HG03342 (cell line): ENCODE measurements around the gene SORCS2.

ENCODE experiments used
- ATAC-seq: cut with Tn5 transposase; IDR thresholded peaks from one replicate; pipeline ENCODE4 v1.9.1; 2021; ENCODE audit warnings: mild to moderate bottlenecking, moderate library complexity; ENCODE audit not compliant: unreplicated experiment

Gene SORCS2

GRCh38 chr4:7487998-7488671 lies 295.8 kb downstream of the SORCS2 start:
- no peak for ATAC-seq

- ATAC-seq, result no peak
Measured at GRCh38 chr4:7491915-7492314, 299.6 kb downstream of the SORCS2 start.

- no peak for ATAC-seq
Measured at GRCh38 chr4:7498446-7499200, 306.3 kb downstream of the SORCS2 start.

GRCh38 chr4:7499661-7500060 lies 307.3 kb downstream of the SORCS2 start:
- no peak for ATAC-seq

- ATAC-seq, result no peak
Measured at GRCh38 chr4:7500404-7500803, 308.1 kb downstream of the SORCS2 start.

GRCh38 chr4:7501314-7501713 lies 309.0 kb downstream of the SORCS2 start:
- ATAC-seq, result no peak

- no peak for ATAC-seq
Measured at GRCh38 chr4:7501873-7502272, 309.5 kb downstream of the SORCS2 start.

GRCh38 chr4:7503559-7504249 lies 311.4 kb downstream of the SORCS2 start:
- ATAC-seq, result no peak

- ATAC-seq, result no peak
Measured at GRCh38 chr4:7505116-7505900, 313.0 kb downstream of the SORCS2 start.

- no peak for ATAC-seq
Measured at GRCh38 chr4:7506119-7506518, 313.8 kb downstream of the SORCS2 start.

GRCh38 chr4:7506572-7506971 lies 314.2 kb downstream of the SORCS2 start:
- no peak for ATAC-seq

- ATAC-seq, result no peak
Measured at GRCh38 chr4:7507381-7507780, 315.0 kb downstream of the SORCS2 start.

GRCh38 chr4:7510066-7510465 lies 317.7 kb downstream of the SORCS2 start:
- no peak for ATAC-seq

GRCh38 chr4:7510538-7510937 lies 318.2 kb downstream of the SORCS2 start:
- ATAC-seq, result no peak

- no peak for ATAC-seq
Measured at GRCh38 chr4:7511525-7511924, 319.2 kb downstream of the SORCS2 start.

- no peak for ATAC-seq
Measured at GRCh38 chr4:7512428-7512827, 320.1 kb downstream of the SORCS2 start.

GRCh38 chr4:7512946-7513345 lies 320.6 kb downstream of the SORCS2 start:
- no peak for ATAC-seq

- no peak for ATAC-seq
Measured at GRCh38 chr4:7513671-7514070, 321.3 kb downstream of the SORCS2 start.

- no peak for ATAC-seq
Measured at GRCh38 chr4:7514281-7514680, 321.9 kb downstream of the SORCS2 start.

GRCh38 chr4:7514789-7515188 lies 322.5 kb downstream of the SORCS2 start:
- ATAC-seq, result no peak

- no peak for ATAC-seq
Measured at GRCh38 chr4:7515390-7515902, 323.1 kb downstream of the SORCS2 start.
